Neural progenitor cell (in vitro differentiated cells): ENCODE measurements around the gene SMIM10L1.

Experiments
- EZH2phosphoT487 ChIP-seq: fragments of 200-600 bp; sonication (generic); IDR thresholded peaks from 2 replicates; pipeline ENCODE4 v1.6.1; 2017; ENCODE audit warnings: antibody characterized with exemption
- TF ChIP-seq, protein P1 (sequence below): fragments of 200-600 bp; sonication (generic); IDR thresholded peaks from 2 replicates; pipeline ENCODE4 v1.5.1; 2017; ENCODE audit warnings: antibody characterized with exemption, mild to moderate bottlenecking

DNA sequence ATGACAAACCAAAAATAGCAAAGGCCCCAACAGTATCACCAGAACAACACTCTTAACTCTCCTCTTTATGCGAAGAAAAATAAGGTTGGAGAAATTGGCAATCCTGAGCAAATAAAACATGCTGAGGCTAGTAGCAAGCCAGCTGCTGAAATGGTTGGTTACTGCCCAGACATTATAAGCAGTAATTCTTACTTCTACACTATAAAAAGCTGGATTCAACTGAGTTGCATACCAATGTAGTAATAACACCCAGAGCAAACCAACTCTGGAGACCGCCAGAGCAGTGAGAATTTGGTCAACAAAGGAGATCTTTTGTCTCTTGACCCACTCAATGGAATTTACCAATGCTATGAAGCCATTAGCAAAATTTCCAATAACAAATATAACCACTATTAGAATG, 37.2 kb upstream of the SMIM10L1 start:
- TF ChIP-seq, protein P1, sequence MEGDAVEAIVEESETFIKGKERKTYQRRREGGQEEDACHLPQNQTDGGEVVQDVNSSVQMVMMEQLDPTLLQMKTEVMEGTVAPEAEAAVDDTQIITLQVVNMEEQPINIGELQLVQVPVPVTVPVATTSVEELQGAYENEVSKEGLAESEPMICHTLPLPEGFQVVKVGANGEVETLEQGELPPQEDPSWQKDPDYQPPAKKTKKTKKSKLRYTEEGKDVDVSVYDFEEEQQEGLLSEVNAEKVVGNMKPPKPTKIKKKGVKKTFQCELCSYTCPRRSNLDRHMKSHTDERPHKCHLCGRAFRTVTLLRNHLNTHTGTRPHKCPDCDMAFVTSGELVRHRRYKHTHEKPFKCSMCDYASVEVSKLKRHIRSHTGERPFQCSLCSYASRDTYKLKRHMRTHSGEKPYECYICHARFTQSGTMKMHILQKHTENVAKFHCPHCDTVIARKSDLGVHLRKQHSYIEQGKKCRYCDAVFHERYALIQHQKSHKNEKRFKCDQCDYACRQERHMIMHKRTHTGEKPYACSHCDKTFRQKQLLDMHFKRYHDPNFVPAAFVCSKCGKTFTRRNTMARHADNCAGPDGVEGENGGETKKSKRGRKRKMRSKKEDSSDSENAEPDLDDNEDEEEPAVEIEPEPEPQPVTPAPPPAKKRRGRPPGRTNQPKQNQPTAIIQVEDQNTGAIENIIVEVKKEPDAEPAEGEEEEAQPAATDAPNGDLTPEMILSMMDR = no peak
- TF ChIP-seq EZH2phosphoT487 = no peak
